ENCODE measurements around the gene UBR2. TPM values are rescaled to one million over a fixed set of nuclear protein-coding genes. Genes with fewer than 3 reads are reported as not detected.
A peak's percentile ranks its signal among the peaks of the same experiment; 100 is the strongest.

The UBR2 gene
- total RNA-seq, 1 experiment from 2014 or later: 21.1 TPM

DNA sequence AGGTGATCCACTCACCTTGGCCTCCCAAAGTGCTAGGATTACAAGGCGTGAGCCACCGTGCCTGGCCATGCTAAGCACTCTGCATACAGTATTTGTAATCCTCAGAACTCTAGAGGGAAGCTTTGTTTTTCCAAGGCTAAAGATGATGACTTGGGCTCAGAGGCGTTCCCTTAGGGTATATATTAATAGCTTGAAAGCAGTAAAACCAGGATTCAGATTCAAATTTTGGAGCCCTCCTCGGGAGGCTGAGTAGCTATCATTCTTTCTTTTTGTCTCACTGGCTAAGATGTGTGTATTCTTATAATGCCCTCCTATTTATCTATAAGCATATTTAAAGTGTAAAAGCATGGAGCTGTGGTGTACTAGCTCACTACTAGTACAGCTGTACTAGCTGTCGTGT, 90.0 kb downstream of the UBR2 start:
- BruUV-seq (replicated peaks): no TSS peak
- Histone ChIP-seq H3F3A (ENCODE audit: insufficient read depth, low read depth) (peaks cover 15% of the 10 kb centered on the region; the same call in 1 of the 2 replicates), H3K4me3 (no peak overlapping the region), H3K4me2 (no peak overlapping the region), H4K20me1 (ENCODE audit: insufficient read depth) (no peaks in the 10 kb centered on the region), H2AFZ (no peak overlapping the region), H3K36me3 (ENCODE audit: low read depth) (peaks cover 17% of the 10 kb centered on the region), H3K27ac (no peak overlapping the region), H3K79me2 (ENCODE audit: low read depth) (no peaks in the 10 kb centered on the region), H3K4me1 (replicated peaks; ENCODE audit: insufficient read depth) (no peaks in the 10 kb centered on the region), H3K9me2 (ENCODE audit: insufficient read depth) (no peaks in the 10 kb centered on the region), H3K9me3 (ENCODE audit: insufficient read depth, low read depth) (no peaks in the 10 kb centered on the region), H3K27me3 (ENCODE audit: insufficient read depth, low read depth) (no peaks in the 10 kb centered on the region)
- no peak for DNase-seq
- ChIA-PET CTCF (no interaction called here), POLR2A (ENCODE audit: unreplicated experiment) (no interaction called here)
- TF ChIP-seq, protein P1, sequence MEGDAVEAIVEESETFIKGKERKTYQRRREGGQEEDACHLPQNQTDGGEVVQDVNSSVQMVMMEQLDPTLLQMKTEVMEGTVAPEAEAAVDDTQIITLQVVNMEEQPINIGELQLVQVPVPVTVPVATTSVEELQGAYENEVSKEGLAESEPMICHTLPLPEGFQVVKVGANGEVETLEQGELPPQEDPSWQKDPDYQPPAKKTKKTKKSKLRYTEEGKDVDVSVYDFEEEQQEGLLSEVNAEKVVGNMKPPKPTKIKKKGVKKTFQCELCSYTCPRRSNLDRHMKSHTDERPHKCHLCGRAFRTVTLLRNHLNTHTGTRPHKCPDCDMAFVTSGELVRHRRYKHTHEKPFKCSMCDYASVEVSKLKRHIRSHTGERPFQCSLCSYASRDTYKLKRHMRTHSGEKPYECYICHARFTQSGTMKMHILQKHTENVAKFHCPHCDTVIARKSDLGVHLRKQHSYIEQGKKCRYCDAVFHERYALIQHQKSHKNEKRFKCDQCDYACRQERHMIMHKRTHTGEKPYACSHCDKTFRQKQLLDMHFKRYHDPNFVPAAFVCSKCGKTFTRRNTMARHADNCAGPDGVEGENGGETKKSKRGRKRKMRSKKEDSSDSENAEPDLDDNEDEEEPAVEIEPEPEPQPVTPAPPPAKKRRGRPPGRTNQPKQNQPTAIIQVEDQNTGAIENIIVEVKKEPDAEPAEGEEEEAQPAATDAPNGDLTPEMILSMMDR (conservative IDR thresholded peaks at IDR 0.05): no peak
- TF ChIP-seq EZH2 (IDR thresholded peaks at IDR 0.05; ENCODE audit: low read depth): no peak
- intact Hi-C loops (cut with micrococcal nuclease; ENCODE audit: unreplicated experiment): no loop called here

DNA sequence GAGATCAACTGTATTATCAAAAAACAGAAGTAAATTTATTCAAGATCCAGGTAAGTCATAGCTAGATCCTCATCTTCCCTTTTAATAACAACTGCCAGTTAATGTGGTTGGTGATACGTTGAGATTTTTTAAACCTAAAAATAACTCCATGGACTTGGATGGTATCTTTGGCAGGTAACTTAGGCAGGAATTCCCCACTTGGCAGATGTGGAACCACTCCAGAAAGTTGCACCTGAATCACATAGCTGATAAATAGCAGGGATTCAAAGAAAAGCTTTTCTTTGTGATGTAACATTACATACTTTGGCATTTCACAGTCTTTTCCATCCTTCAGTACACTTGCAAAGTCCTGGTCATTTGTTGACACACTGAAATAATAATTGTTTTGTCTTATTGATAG, 96.0 kb downstream of the UBR2 start:
- H3K9me3 ChIP-seq (ENCODE audit: insufficient read depth, low read depth): no peaks in the 10 kb centered on the region
- CTCF ChIA-PET: no interaction called here
- H3K4me1 ChIP-seq (replicated peaks; ENCODE audit: insufficient read depth): no peaks in the 10 kb centered on the region
- no peak overlapping the region for H3K27ac ChIP-seq
- no peaks in the 10 kb centered on the region for H4K20me1 ChIP-seq (ENCODE audit: insufficient read depth)
- peaks cover 13% of the 10 kb centered on the region for H3K36me3 ChIP-seq (ENCODE audit: low read depth)
- BruUV-seq (replicated peaks): no TSS peak
- POLR2A ChIA-PET (ENCODE audit: unreplicated experiment): no interaction called here
- H3K27me3 ChIP-seq (ENCODE audit: insufficient read depth, low read depth): no peaks in the 10 kb centered on the region
- no peaks in the 10 kb centered on the region for H3K9me2 ChIP-seq (ENCODE audit: insufficient read depth)
- H3K4me3 ChIP-seq: no peak overlapping the region
- peaks cover 26% of the 10 kb centered on the region for H3F3A ChIP-seq (ENCODE audit: insufficient read depth, low read depth)
- no peak for DNase-seq
- intact Hi-C loops (cut with micrococcal nuclease; ENCODE audit: unreplicated experiment): no loop called here
- H3K79me2 ChIP-seq (ENCODE audit: low read depth): no peaks in the 10 kb centered on the region
- H2AFZ ChIP-seq: no peak overlapping the region
- no peak overlapping the region for H3K4me2 ChIP-seq
- TF ChIP-seq, protein P1 (conservative IDR thresholded peaks at IDR 0.05): no peak
- no peak for TF ChIP-seq EZH2 (IDR thresholded peaks at IDR 0.05; ENCODE audit: low read depth)

DNA sequence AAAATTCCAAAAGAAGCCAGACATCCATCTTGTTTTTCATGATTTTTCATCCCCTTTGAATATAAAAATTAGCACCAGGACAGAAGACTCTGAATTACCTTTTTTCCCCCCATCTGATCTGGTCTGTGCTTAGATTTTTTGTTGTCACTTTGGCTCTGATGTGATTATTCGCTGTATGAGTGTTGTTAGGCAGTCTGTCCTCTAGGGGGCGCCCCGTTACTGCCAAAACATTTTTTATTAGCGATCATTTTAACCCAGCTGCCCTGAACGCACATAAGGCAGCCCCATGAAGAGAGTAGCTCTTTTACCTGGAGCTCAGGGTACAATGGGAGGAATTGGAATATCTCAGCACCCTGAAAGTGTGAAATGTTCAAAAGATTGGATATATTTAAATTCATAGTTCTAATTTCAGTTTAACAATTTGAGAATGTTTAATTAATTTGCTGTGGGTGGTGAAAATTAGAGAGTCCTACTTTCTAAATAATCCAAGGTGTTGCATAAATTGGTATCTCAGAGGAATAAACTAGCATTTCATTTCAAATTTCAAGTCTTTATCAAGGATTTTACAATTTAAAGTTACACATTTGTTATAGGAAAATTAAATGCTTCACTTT, 97.8 kb downstream of the UBR2 start:
- Histone ChIP-seq H3F3A (ENCODE audit: insufficient read depth, low read depth) (peaks cover 27% of the 10 kb centered on the region), H3K36me3 (ENCODE audit: low read depth) (peaks cover 19% of the 10 kb centered on the region), H3K9me2 (ENCODE audit: insufficient read depth) (no peaks in the 10 kb centered on the region), H3K27me3 (ENCODE audit: insufficient read depth, low read depth) (no peaks in the 10 kb centered on the region), H3K27ac (no peak overlapping the region), H3K9me3 (ENCODE audit: insufficient read depth, low read depth) (no peaks in the 10 kb centered on the region), H4K20me1 (ENCODE audit: insufficient read depth) (no peaks in the 10 kb centered on the region), H3K4me1 (replicated peaks; ENCODE audit: insufficient read depth) (no peaks in the 10 kb centered on the region), H3K4me2 (no peak overlapping the region), H3K4me3 (no peak overlapping the region), H2AFZ (no peak overlapping the region), H3K79me2 (ENCODE audit: low read depth) (no peaks in the 10 kb centered on the region)
- intact Hi-C loops (cut with micrococcal nuclease; ENCODE audit: unreplicated experiment): loop anchor here (1.0 kb wide), 3 partner anchors 65 to 238 kb away; no protein-coding TSS in a partner anchor
- peak; percentile 45 to 63 for DNase-seq
- TF ChIP-seq EZH2 (IDR thresholded peaks at IDR 0.05; ENCODE audit: low read depth): no peak
- TF ChIP-seq, protein P1 (conservative IDR thresholded peaks at IDR 0.05): peak; percentile 93
- ChIA-PET POLR2A (ENCODE audit: unreplicated experiment) (interaction anchor here (0.6 kb wide), 1 partner anchor 85 kb away, joined by 3 read pairs; no protein-coding TSS in a partner anchor), CTCF (interaction anchor here (0.5 to 1.2 kb wide), 5 partner anchors 65 to 138 kb away, joined by 3 to 5 read pairs (median 4); no protein-coding TSS in a partner anchor)
- BruUV-seq (replicated peaks): no TSS peak

All from PC-9 (cell line).